HG02678 (cell line): ENCODE data around the gene GBX1.

ENCODE experiments used
- ATAC-seq: cut with Tn5 transposase; IDR thresholded peaks from one replicate; pipeline ENCODE4 v1.9.1; 2021; ENCODE audit warnings: mild to moderate bottlenecking, moderate library complexity; ENCODE audit not compliant: unreplicated experiment

GBX1 gene

GRCh38 chr7:151141311-151141854 is 26.1 kb downstream of the GBX1 start:
- ATAC-seq: no peak

DNA sequence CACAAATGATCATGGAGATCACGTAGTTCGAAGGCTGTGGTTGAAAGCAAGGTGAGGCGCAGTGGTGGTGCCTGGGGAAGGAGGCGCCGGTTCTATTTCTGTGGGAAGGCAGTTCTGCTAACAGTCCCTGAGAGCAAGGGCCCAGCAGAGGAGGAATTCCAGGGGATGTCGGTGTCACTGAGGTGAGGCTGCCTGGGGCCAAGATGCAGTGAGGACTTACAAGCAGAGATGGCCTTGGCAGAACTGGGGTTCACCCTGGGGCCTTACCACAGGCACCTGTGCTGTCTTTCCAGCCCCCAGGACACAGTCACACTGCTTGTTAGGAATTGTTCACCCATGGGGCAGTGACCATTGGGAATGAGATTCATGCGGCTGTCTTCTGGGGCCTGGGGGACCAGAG is 26.7 kb downstream of the GBX1 start:
- ATAC-seq: no peak

GRCh38 chr7:151139791-151140190 is 27.7 kb downstream of the GBX1 start:
- no peak for ATAC-seq

DNA sequence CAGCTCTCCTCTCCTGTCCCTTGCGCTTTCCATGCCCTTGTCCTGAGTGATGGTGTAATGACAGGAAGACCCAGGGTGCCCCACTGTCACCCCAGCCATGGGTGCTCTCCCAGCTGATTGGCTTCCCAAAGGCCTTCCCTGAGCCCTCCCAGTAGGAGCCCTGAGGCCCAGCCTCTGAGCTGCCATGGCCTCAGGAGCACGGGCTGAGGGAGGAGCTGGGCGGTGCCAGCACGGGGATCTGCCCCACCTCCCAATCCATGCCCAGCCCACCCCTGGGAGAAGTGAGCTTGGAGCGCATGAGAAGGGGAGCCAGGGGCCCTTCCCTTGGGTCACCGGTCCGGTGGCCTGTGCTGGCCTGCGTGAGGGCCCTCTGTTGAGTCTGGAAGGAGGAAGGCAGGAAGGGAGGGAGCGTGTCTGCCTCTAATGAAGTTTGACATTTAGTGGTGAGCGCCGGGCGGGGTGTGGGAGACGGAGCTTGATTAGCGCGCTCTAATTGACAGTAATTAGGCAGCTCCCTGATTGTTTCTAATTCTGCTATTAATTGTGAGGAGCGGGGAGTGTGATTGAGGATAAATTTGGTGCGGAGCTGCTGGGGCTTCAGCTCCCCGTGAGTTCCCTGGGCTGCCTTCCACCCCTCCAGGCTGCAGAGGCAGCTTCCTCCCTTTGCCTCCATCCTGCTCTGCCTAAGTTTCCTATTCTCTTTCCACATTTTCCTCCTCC is 28.3 kb downstream of the GBX1 start:
- ATAC-seq: no peak

- no peak for ATAC-seq
Observed at GRCh38 chr7:151138153-151138851, 29.2 kb downstream of the GBX1 start.

GRCh38 chr7:151137791-151138152 is 29.7 kb downstream of the GBX1 start:
- ATAC-seq: no peak

DNA sequence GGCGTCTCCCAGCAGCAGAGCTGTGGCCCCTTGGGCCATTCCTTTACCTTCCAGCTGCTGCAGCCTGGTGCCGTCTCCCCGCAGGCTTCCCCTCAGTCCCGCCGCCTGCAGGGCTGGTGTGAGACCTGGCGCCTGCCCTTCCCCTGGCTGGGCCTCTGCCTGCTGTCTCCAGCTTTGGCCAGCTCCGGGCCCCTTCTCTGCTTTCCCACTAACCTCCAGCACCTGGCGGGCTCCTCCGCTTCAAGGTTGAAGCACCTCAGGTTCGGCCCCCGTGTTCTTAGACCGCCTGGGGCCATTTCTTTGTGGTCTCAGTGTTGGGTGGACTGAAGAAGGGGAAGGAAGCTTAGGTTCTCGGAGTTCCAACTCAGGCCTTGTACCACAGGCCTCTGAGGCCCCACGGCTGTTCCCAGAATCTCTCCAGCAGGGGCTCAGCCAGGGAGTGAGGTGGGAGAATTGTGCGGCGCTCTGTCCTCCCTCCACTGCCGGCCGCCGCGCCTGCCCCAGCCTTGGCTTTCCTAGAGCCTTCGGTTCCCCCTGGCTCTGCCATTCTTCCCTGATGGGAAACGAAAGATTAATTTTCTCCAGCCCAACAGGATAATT is 30.3 kb downstream of the GBX1 start:
- no peak for ATAC-seq

- no peak for ATAC-seq
Observed at GRCh38 chr7:151135866-151136843, 31.3 kb downstream of the GBX1 start.

- no peak for ATAC-seq
Observed at GRCh38 chr7:151135525-151135845, 32.0 kb downstream of the GBX1 start.

DNA sequence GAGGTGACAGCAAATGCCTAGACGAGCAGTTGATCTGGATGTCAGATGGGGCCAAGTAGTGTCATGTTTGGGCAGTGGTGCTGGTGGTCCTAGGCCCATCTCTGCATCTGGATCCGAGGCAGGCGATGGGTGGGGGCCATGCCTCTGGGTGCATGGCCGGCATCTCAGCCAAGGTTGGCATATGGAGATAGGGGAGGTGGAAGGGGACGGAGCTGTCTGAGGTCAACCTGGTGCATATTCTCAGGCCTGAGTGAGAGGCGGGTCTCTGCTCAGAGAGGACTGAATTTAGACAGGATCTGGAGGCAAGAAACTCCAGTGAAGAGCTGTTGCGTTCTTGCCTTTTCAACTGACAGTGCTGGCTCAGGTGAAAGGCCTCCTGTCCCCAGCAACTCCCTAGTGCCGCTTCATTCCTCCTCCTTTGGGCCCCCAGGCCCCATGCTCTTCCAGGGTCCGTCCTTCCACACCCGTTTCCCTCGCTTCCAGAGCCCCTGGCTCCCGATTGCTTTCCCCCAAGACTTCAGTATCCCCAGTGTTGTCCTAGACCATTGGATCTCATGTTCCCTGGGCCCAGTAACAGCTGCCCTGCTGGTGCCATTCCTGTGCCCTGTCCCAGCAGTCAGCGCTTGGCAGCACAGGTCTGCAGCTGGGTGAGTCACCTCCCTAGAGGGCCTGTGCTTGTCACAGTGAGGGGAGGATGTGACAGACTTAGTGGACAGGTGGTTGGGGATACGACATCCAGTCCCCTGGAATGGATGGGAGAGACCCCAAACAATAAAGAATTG is 32.6 kb downstream of the GBX1 start:
- no peak for ATAC-seq

DNA sequence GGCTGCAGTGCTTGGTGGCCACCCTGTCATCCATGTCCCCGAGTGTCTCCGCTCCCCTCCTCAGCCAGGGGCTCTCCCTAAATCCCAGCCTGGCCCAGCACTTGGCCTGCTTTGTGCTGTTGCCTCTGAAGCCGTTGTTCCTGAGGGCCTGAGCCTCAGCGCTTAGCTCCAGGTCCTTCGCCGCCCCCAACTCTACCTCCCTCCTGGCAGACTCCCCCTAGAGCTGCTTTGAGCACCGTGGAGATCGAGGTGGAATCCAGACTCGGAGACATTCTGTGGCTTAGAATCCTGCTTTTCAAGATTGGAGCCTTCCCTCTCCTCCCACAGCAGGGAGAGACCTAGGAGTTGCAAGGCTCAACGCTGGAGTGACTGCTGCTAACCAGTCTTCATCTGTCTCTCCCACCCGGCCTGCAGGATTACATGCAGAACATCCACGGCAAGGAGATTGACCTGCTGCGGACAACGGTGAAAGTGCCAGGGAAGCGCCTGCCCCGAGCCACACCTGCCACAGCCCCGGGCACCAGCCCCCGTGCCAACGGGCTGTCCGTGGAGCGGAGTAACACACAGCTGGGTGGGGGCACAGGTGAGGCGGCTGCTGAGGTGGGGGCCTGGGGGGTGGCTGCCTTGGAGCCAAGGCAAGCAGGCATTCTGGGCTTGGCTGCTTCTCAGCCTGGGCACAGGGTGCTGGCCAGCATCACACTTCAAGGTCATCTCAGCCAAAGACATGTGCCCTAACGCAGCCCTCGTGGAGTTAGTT is 33.3 kb downstream of the GBX1 start:
- no peak for ATAC-seq

GRCh38 chr7:151133266-151133985 is 34.1 kb downstream of the GBX1 start:
- no peak for ATAC-seq

DNA sequence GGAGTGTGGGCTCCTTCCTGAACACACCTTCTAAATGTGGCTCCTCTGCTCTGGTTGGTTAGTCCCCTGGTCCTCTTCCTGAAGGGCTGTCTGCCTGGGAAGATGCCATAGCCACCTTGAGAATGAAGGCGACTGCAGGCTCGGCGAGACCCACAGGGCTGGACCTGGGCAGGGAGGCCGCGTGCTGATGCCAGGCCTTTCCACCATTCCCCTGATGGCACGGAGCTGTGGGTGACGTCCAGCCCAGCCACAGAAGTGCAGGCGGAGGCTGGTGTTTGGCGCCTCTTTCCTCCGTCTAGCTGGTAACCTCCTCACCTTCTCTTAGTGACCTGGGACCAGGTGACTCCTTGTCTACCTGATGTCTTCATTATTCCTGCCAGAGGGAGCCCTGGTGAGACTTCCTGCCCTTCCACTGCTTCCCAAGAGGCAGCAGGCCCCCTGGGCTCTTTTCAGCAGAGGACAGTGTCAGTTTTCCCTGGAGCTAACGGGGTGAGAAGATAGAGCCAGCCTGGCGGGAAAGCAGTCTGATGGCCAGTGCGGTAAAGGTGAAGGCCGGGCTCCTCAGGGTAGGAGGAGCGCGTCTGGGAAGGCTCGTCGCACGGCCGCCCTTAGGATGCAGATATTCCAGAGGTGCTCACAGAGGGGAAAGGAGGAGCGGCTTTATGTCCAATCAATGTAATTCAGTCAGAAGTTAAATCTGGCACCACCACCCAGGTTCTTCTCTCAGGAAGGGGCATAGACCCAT is 34.9 kb downstream of the GBX1 start:
- no peak for ATAC-seq

DNA sequence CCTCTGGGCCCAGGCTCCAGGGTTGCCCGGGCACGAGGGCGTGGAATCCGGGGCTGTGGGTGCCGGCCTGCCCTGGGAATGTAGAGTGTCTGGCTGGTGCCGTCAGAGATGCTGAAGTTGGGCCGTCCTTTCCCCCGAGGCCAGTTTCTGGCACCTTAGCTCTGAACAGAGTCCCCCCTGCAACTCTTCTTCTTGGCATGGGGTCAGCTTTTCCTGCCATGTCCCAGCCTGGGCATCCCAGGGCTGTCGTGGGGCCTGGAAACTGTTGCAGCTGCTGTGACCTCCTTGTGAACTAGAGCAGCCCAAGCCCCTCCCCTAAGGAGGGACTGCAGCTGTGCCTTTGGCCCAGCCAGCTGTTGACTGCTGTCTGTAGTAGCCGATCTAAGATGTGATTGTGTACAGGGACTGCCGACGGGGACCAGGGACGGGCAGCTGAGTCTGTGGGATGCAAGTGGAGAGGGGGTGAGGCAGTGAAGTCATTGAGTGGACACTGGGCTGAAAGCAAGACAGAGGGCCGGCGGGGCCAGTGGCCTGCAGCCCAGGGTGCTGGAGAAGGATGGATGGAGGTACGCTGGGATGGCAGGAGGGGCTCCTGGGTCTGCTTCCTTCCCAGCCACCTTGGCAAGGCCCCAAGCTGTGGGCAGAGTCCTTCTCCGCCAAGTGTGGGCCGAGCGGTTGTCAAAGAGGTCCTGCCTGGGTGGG is 35.8 kb downstream of the GBX1 start:
- ATAC-seq: no peak

- no peak for ATAC-seq
Observed at GRCh38 chr7:151131224-151131591, 36.3 kb downstream of the GBX1 start.

- ATAC-seq: no peak
Observed at GRCh38 chr7:151130741-151131157, 36.7 kb downstream of the GBX1 start.

DNA sequence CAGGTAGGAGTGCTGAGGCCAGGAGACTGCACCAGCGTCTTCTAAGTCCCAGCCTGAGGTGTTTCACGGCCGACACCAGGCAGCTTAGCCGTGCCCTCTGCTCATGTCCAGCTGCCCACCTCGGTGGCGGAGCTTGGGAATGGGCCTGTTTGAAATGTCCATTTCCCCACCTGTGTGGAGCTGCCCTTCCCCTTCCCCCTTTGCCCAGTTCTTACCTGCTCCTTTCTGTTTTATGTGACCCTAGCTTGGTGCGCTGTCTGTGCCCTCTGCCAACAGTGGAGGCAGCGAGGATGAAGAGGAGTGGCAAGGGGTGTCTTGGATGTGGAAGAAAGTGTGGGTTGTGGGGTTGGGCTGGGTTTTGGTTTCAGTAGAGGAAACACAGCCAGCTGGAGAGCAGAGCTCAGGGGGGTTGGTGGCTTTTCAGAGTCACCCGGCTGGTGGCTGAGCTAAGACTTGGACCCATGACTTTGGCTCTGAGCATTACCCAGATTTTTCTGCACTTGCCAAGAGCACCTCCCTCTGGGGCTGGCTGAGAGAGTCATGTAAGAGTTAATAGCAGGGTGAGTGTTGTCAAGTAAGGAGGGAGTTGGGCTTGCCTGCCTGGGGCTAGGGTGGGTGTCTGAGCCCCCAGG is 37.4 kb downstream of the GBX1 start:
- ATAC-seq: no peak
